Measurements from ENCODE around the gene HDGF.
A peak's percentile ranks its signal among the peaks of the same experiment; 100 is the strongest.

Gene HDGF

DNA sequence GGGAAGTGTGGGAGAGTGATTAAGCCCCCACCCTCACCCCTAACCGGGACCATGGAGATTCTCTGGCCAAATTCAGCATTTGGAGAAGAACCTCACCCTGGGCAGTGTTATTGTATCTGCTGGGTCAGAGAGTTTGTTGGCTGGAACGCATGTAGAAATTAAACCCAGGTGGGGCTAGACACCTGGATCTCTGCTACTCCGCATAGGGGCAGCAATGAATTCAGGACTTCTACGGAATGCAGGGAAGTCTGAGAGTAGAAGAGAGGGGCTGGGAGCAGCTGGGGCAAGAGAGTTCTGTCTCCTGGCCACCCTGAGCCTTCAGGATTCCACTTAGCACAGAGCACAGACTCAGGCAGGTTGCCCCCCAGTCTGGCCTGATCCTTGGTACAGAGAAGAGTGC is 42.4 kb downstream of the HDGF start:
- DNase-seq (ENCODE audit: low read depth), result no peak
- H3K4me3 ChIP-seq (ENCODE audit: low read length), result no peak overlapping the region
- TF ChIP-seq CTCF (IDR thresholded peaks at IDR 0.05; ENCODE audit: insufficient read depth, low read depth, low read length, missing control alignments), result no peak

GRCh38 chr1:156708218-156708661 is 43.2 kb downstream of the HDGF start:
- TF ChIP-seq CTCF (IDR thresholded peaks at IDR 0.05; ENCODE audit: insufficient read depth, low read depth, low read length, missing control alignments), result no peak
- no peak overlapping the region for H3K4me3 ChIP-seq (ENCODE audit: low read length)
- DNase-seq (ENCODE audit: low read depth), result no peak

DNA sequence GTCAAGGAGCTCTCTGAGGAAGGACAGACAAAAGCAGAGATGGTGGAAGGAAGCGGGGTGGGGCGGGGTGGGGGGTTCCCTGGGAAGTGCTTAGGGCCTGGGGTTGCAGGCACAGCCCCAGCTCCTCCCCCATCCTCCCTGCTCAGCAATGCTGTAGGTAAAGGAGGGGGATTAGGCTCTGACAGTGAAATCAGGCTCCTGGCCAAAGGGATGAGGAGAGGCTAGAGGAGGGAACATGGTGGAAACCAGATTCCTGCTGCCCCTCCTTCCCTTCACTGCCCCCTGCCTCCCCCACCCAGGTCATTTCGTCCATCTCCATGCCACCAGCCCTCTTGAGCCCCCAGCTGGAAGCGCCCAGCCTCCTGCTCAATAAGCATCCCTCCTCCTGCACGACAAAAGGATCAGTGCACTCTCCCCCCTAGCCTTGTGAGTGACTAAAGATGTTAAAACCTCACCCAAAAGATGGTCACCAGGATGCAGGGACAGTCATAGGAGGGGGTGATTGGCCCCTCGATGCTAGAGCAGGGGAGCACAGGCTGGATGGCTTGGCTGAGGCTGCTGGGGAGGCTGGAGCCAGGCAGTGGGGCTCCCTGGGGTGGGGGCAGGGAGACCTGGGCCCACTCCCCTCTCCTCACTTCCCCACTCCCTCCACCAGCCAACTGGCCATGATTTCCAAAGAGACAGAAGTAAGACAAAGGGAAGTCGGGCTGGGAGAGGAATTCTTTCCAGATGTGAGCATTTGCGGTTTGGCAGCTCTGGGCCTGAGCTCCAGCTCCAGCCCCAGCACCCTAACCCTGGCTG is 43.9 kb downstream of the HDGF start:
- no peak for DNase-seq (ENCODE audit: low read depth)
- no peak for TF ChIP-seq CTCF (IDR thresholded peaks at IDR 0.05; ENCODE audit: insufficient read depth, low read depth, low read length, missing control alignments)
- H3K4me3 ChIP-seq (ENCODE audit: low read length), result no peak overlapping the region

DNA sequence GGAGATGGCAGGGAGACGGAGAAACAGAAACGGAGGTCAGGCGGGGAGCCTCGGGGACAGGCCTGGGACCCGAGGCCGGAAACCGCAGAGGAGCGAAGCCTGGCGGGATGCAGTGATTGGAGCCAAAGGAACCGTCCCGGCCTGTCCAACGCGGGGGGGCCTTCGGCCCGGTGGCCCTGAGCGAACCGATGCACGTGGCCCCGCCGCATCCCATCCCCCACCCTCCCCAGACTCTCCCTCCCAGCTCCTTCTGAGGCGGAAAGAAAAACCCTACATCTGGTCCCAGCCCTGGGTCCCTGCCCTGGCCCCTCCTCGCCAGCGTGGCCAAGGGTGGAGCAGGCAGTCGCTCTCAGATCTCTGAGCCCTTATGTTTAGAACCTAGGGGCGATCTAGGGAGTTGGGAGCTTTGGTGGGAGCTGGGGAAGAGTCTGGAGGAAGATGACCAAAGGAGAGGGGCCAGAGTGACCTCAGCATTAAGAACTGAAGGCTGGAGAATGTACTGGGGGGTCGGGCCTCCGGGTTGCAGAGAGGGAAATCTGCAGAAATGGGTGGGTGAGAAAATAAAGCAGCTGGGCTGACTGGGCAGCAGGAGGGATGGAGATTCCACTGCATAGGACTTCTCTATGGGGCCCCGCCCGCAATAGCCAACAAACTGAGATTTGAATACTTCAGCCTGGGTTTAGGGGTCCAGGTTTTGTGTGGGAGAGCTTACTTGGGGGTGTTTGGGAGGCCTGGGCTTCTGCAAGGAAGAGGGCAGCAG is 44.6 kb downstream of the HDGF start:
- H3K4me3 ChIP-seq (ENCODE audit: low read length), result peak overlapping the region; percentile 80
- TF ChIP-seq CTCF (IDR thresholded peaks at IDR 0.05; ENCODE audit: insufficient read depth, low read depth, low read length, missing control alignments), result no peak
- no peak for DNase-seq (ENCODE audit: low read depth)

GRCh38 chr1:156705918-156706656 is 45.4 kb downstream of the HDGF start:
- peak; percentile 59 for DNase-seq (ENCODE audit: low read depth)
- TF ChIP-seq CTCF (IDR thresholded peaks at IDR 0.05; ENCODE audit: insufficient read depth, low read depth, low read length, missing control alignments), result peak; percentile 72
- H3K4me3 ChIP-seq (ENCODE audit: low read length), result peak overlapping the region; percentile 80

GRCh38 chr1:156705321-156705917 is 46.1 kb downstream of the HDGF start, which contains the start of gene CRABP2:
TSS of gene CRABP2 (minus strand) at chr1:156705583. CDS start at chr1:156705446, 137 bp downstream.
- H3K4me3 ChIP-seq (ENCODE audit: low read length), result peak within 1 kb of the TSS; percentile 80
- TF ChIP-seq CTCF (IDR thresholded peaks at IDR 0.05; ENCODE audit: insufficient read depth, low read depth, low read length, missing control alignments), result no peak
- peak; percentile 41 for DNase-seq (ENCODE audit: low read depth)

Data from epithelial cell of esophagus (primary cell).